ENCODE measurements around the gene HOPX.

Gene HOPX

GRCh38 chr4:56723659-56724230 lies 42.6 kb upstream of the HOPX start:
- Histone ChIP-seq H3K9ac (no peak overlapping the region), H3K9me3 (ENCODE audit: control insufficient read depth, low read length) (no peaks in the 10 kb centered on the region), H3K27me3 (ENCODE audit: control insufficient read depth, insufficient read depth, low read length) (no peaks in the 10 kb centered on the region), H3K4me2 (ENCODE audit: low read length) (no peak overlapping the region), H2AFZ (no peak overlapping the region), H3K36me3 (ENCODE audit: control insufficient read depth, insufficient read depth, low read length) (no peaks in the 10 kb centered on the region), H3K4me3 (ENCODE audit: low read depth, low read length) (no peak overlapping the region), H3K4me1 (no peaks in the 10 kb centered on the region), H3K27ac (no peak overlapping the region), H3K79me2 (no peaks in the 10 kb centered on the region)
- TF ChIP-seq, protein P1, sequence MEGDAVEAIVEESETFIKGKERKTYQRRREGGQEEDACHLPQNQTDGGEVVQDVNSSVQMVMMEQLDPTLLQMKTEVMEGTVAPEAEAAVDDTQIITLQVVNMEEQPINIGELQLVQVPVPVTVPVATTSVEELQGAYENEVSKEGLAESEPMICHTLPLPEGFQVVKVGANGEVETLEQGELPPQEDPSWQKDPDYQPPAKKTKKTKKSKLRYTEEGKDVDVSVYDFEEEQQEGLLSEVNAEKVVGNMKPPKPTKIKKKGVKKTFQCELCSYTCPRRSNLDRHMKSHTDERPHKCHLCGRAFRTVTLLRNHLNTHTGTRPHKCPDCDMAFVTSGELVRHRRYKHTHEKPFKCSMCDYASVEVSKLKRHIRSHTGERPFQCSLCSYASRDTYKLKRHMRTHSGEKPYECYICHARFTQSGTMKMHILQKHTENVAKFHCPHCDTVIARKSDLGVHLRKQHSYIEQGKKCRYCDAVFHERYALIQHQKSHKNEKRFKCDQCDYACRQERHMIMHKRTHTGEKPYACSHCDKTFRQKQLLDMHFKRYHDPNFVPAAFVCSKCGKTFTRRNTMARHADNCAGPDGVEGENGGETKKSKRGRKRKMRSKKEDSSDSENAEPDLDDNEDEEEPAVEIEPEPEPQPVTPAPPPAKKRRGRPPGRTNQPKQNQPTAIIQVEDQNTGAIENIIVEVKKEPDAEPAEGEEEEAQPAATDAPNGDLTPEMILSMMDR (IDR thresholded peaks at IDR 0.05) = no peak

GRCh38 chr4:56723201-56723605 lies 42.1 kb upstream of the HOPX start:
- no peak overlapping the region for H2AFZ ChIP-seq
- H3K9me3 ChIP-seq (ENCODE audit: control insufficient read depth, low read length) = no peaks in the 10 kb centered on the region
- no peaks in the 10 kb centered on the region for H3K4me1 ChIP-seq
- H3K4me3 ChIP-seq (ENCODE audit: low read depth, low read length) = no peak overlapping the region
- no peak overlapping the region for H3K4me2 ChIP-seq (ENCODE audit: low read length)
- no peaks in the 10 kb centered on the region for H3K36me3 ChIP-seq (ENCODE audit: control insufficient read depth, insufficient read depth, low read length)
- H3K79me2 ChIP-seq = no peaks in the 10 kb centered on the region
- TF ChIP-seq, protein P1 (IDR thresholded peaks at IDR 0.05) = no peak
- no peak overlapping the region for H3K27ac ChIP-seq
- H3K27me3 ChIP-seq (ENCODE audit: control insufficient read depth, insufficient read depth, low read length) = no peaks in the 10 kb centered on the region
- H3K9ac ChIP-seq = no peak overlapping the region

DNA sequence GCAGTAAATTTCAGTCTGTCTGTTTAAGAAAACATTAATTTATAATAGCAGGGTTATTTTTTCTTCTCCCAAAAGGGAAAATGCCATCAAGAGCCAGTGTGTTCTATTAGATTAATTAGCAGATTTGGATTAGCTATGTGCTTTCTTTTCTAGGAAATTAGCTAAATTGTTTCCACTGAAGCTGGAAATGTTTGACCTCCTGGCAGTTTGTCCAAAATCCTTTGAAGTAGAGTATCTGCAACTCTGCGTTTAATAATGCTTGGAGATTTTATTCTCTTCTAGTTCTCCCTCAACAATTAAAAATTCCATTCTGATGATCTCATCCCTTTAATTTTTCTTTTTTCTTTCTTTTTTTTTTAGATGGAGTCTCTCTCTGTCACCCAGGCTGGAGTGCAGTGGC lies 27.1 kb upstream of the HOPX start:
- Histone ChIP-seq H3K9ac (no peak overlapping the region), H3K9me3 (ENCODE audit: control insufficient read depth, low read length) (no peaks in the 10 kb centered on the region), H3K4me1 (peaks cover 8% of the 10 kb centered on the region), H3K4me3 (ENCODE audit: low read depth, low read length) (no peak overlapping the region), H3K27ac (no peak overlapping the region), H3K27me3 (ENCODE audit: control insufficient read depth, insufficient read depth, low read length) (no peaks in the 10 kb centered on the region), H3K79me2 (no peaks in the 10 kb centered on the region), H3K36me3 (ENCODE audit: control insufficient read depth, insufficient read depth, low read length) (no peaks in the 10 kb centered on the region), H2AFZ (no peak overlapping the region), H3K4me2 (ENCODE audit: low read length) (no peak overlapping the region)
- TF ChIP-seq, protein P1 (IDR thresholded peaks at IDR 0.05) = no peak

DNA sequence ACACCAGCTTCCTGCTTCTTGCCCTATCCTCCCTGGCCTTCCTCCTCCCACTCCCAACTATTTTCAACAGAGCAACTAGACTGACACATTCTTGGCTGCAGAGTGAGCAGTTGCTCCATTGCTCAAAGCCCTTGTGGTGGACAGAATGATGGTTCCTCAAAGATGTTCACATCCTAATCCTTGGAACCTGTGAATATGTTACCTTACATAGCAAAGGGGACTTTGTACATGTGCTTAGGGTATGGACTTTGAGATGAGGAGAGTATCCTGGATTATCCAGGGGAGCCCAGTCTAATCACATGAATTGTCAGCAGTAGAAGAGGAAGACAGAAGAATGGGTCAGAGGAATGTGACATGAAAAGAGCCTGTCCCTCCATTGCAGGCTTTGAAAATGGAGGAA lies 24.9 kb upstream of the HOPX start:
- TF ChIP-seq, protein P1 (IDR thresholded peaks at IDR 0.05) = no peak
- no peaks in the 10 kb centered on the region for H3K79me2 ChIP-seq
- no peak overlapping the region for H3K4me2 ChIP-seq (ENCODE audit: low read length)
- no peak overlapping the region for H3K4me3 ChIP-seq (ENCODE audit: low read depth, low read length)
- no peak overlapping the region for H3K27ac ChIP-seq
- H3K36me3 ChIP-seq (ENCODE audit: control insufficient read depth, insufficient read depth, low read length) = no peaks in the 10 kb centered on the region
- H3K9me3 ChIP-seq (ENCODE audit: control insufficient read depth, low read length) = no peaks in the 10 kb centered on the region
- no peak overlapping the region for H3K9ac ChIP-seq
- no peaks in the 10 kb centered on the region for H3K27me3 ChIP-seq (ENCODE audit: control insufficient read depth, insufficient read depth, low read length)
- H2AFZ ChIP-seq = no peak overlapping the region
- peaks cover 8% of the 10 kb centered on the region for H3K4me1 ChIP-seq

- H3K9me3 ChIP-seq (ENCODE audit: control insufficient read depth, low read length) = no peaks in the 10 kb centered on the region
- H2AFZ ChIP-seq = no peak overlapping the region
- H3K79me2 ChIP-seq = no peaks in the 10 kb centered on the region
- H3K36me3 ChIP-seq (ENCODE audit: control insufficient read depth, insufficient read depth, low read length) = no peaks in the 10 kb centered on the region
- no peak overlapping the region for H3K27ac ChIP-seq
- no peak overlapping the region for H3K4me3 ChIP-seq (ENCODE audit: low read depth, low read length)
- TF ChIP-seq, protein P1 (IDR thresholded peaks at IDR 0.05) = no peak
- H3K4me2 ChIP-seq (ENCODE audit: low read length) = no peak overlapping the region
- no peak overlapping the region for H3K9ac ChIP-seq
- H3K4me1 ChIP-seq = peaks cover 8% of the 10 kb centered on the region
- H3K27me3 ChIP-seq (ENCODE audit: control insufficient read depth, insufficient read depth, low read length) = no peaks in the 10 kb centered on the region
Measured at GRCh38 chr4:56705334-56705733, 24.2 kb upstream of the HOPX start.
